HEK293 (cell line): Measurements from ENCODE around the gene CEBPE.

Experiments
- ATF2 ChIP-seq: fragments of 450-650 bp; formaldehyde crosslinking; IDR thresholded peaks from 2 replicates; pipeline ENCODE4 v1.5.1; 2016; ENCODE audit warnings: missing biosample characterization, missing genetic modification characterization, low read depth
- CTCF ChIP-seq: fragments of 450-650 bp; formaldehyde crosslinking; IDR thresholded peaks from 2 replicates; pipeline ENCODE4 v1.5.1; 2016; ENCODE audit warnings: missing biosample characterization, missing genetic modification characterization
- ZBTB1 ChIP-seq: fragments of 450-650 bp; formaldehyde crosslinking; IDR thresholded peaks from 2 replicates; pipeline ENCODE4 v1.5.1; 2016; ENCODE audit warnings: missing biosample characterization, missing genetic modification characterization
- ZNF133 ChIP-seq: fragments of 450-650 bp; formaldehyde crosslinking; IDR thresholded peaks from 2 replicates; pipeline ENCODE4 v1.5.1; 2016; ENCODE audit warnings: missing biosample characterization, missing genetic modification characterization
- ZNF174 ChIP-seq: fragments of 450-650 bp; formaldehyde crosslinking; IDR thresholded peaks from 2 replicates; pipeline ENCODE4 v1.5.0; 2017; ENCODE audit warnings: missing biosample characterization, mild to moderate bottlenecking, missing genetic modification characterization
- ZNF23 ChIP-seq: fragments of 450-650 bp; formaldehyde crosslinking; IDR thresholded peaks from 2 replicates; pipeline ENCODE4 v1.5.1; 2016; ENCODE audit warnings: missing biosample characterization, missing genetic modification characterization, borderline replicate concordance
- ZNF274 ChIP-seq, 2 experiments: fragments of 200-500 bp in 1 of 2; fragments of 450-650 bp in 1 of 2; sonication (Bioruptor generic) in 1 of 2; formaldehyde crosslinking in 1 of 2; IDR thresholded peaks; 2 replicates each; pipeline versions ENCODE4 v1.5.1 to v1.6.1; 2014 to 2016; ENCODE audit warnings: borderline replicate concordance in 1 of 2, inconsistent platforms in 1 of 2, low read length in 1 of 2, missing biosample characterization in 1 of 2, missing genetic modification characterization in 1 of 2
- ZNF660 ChIP-seq: fragments of 450-650 bp; IDR thresholded peaks from 2 replicates; pipeline ENCODE4 v1.5.1; 2018; ENCODE audit warnings: missing biosample characterization, mild to moderate bottlenecking, missing genetic modification characterization

GRCh38 chr14:23104070-23104590 is 14.9 kb downstream of the CEBPE start:
- TF ChIP-seq ZNF133 (tag by site-specific recombination) (no peak), ZNF23 (tag by site-specific recombination) (no peak), ZNF660 (no peak), ZBTB1 (tag by site-specific recombination) (no peak), CTCF (no peak), ZNF174 (tag by site-specific recombination) (no peak), ATF2 (tag by site-specific recombination) (no peak), ZNF274 (IDR thresholded peaks at IDR 0.05; ENCODE audit: low read length) (no peak), ZNF274 (tag by site-specific recombination; IDR thresholded peaks at IDR 0.05; ENCODE audit: borderline replicate concordance) (no peak)
